H9 (cell line): Measurements from ENCODE around the gene RERG. TPM values are rescaled to one million over a fixed set of nuclear protein-coding genes. Genes with fewer than 3 reads are reported as not detected.

Experiments
- DNase-seq: peaks from one replicate; pipeline ENCODE4 v3.0.0-alpha.2; 2017
- H2AFZ ChIP-seq: one replicate; pipeline ENCODE4 v1.6.1; 2013; ENCODE audit warnings: mild to moderate bottlenecking, low read length, control low read depth, moderate library complexity
- H2AK5ac ChIP-seq: 2 replicates; pipeline ENCODE4 v1.6.1; 2013; ENCODE audit warnings: low read length, control low read depth, mixed read lengths; ENCODE audit not compliant: insufficient read length
- H2BK120ac ChIP-seq: one replicate; pipeline ENCODE4 v1.6.1; 2013; ENCODE audit warnings: low read depth, mild to moderate bottlenecking, low read length, control low read depth, inconsistent platforms; ENCODE audit not compliant: poor library complexity, severe bottlenecking
- H2BK12ac ChIP-seq: 2 replicates; pipeline ENCODE4 v1.6.1; 2013; ENCODE audit warnings: low read length, control low read depth, mixed read lengths, low read depth; ENCODE audit not compliant: insufficient read length
- H2BK15ac ChIP-seq: 2 replicates; pipeline ENCODE4 v1.6.1; 2013; ENCODE audit warnings: low read depth, low read length, control low read depth
- H2BK20ac ChIP-seq: one replicate; pipeline ENCODE4 v1.6.1; 2013; ENCODE audit warnings: low read depth, mild to moderate bottlenecking, low read length, control low read depth, inconsistent platforms; ENCODE audit not compliant: poor library complexity, severe bottlenecking
- H2BK5ac ChIP-seq: 2 replicates; pipeline ENCODE4 v1.6.1; 2013; ENCODE audit warnings: low read length, control low read depth, mixed read lengths; ENCODE audit not compliant: insufficient read length
- H3K14ac ChIP-seq: 2 replicates; pipeline ENCODE4 v1.6.1; 2013; ENCODE audit warnings: low read length, control low read depth; ENCODE audit not compliant: insufficient read depth
- H3K18ac ChIP-seq: 2 replicates; pipeline ENCODE4 v1.6.1; 2013; ENCODE audit warnings: low read depth, mild to moderate bottlenecking, mixed read lengths, low read length, control low read depth; ENCODE audit not compliant: insufficient read length
- H3K23ac ChIP-seq: 2 replicates; pipeline ENCODE4 v1.6.1; 2013; ENCODE audit warnings: low read length, control low read depth, mixed read lengths, low read depth; ENCODE audit not compliant: insufficient read length
- H3K23me2 ChIP-seq: 2 replicates; pipeline ENCODE4 v1.6.1; 2013; ENCODE audit warnings: low read depth, mild to moderate bottlenecking, mixed read lengths, low read length, control low read depth; ENCODE audit not compliant: insufficient read length, poor library complexity, severe bottlenecking
- H3K27ac ChIP-seq: 2 replicates; pipeline ENCODE4 v1.5.1; 2013; ENCODE audit warnings: low read length, control low read depth, mixed read lengths, low read depth; ENCODE audit not compliant: insufficient read length
- H3K27me3 ChIP-seq: 2 replicates; pipeline ENCODE4 v1.6.1; 2013; ENCODE audit warnings: low read length, control low read depth, inconsistent platforms; ENCODE audit not compliant: insufficient read depth
- H3K4ac ChIP-seq: 2 replicates; pipeline ENCODE4 v1.6.1; 2013; ENCODE audit warnings: low read depth, mild to moderate bottlenecking, control low read depth, inconsistent platforms, low read length, moderate library complexity
- H3K4me1 ChIP-seq: 2 replicates; pipeline ENCODE4 v1.6.1; 2013; ENCODE audit warnings: low read length, control low read depth, inconsistent platforms; ENCODE audit not compliant: insufficient read depth
- H3K4me2 ChIP-seq: 2 replicates; pipeline ENCODE4 v1.6.1; 2013; ENCODE audit warnings: low read length, control low read depth, mixed read lengths; ENCODE audit not compliant: insufficient read length, insufficient read depth
- H3K56ac ChIP-seq: 2 replicates; pipeline ENCODE4 v1.6.1; 2013; ENCODE audit warnings: low read depth, mild to moderate bottlenecking, mixed read lengths, low read length, control low read depth; ENCODE audit not compliant: insufficient read length
- H3K79me1 ChIP-seq: 2 replicates; pipeline ENCODE4 v1.6.1; 2013; ENCODE audit warnings: low read depth, mild to moderate bottlenecking, moderate library complexity, low read length, control low read depth, inconsistent platforms; ENCODE audit not compliant: insufficient read depth, poor library complexity, severe bottlenecking
- H3K79me2 ChIP-seq: 2 replicates; pipeline ENCODE4 v1.6.1; 2013; ENCODE audit warnings: low read length, control low read depth, inconsistent platforms; ENCODE audit not compliant: insufficient read depth
- H3K9ac ChIP-seq: 2 replicates; pipeline ENCODE4 v1.6.1; 2013; ENCODE audit warnings: low read length, control low read depth, mixed read lengths; ENCODE audit not compliant: insufficient read length; ENCODE audit errors: extremely low read depth
- H3K9me3 ChIP-seq: one replicate; pipeline ENCODE4 v1.6.1; 2013; ENCODE audit warnings: low read depth, low read length, inconsistent platforms; ENCODE audit not compliant: control insufficient read depth
- H3T11ph ChIP-seq: one replicate; pipeline ENCODE4 v1.6.1; 2013; ENCODE audit warnings: mild to moderate bottlenecking, low read length, control low read depth, inconsistent platforms
- H4K20me1 ChIP-seq: one replicate; pipeline ENCODE4 v1.6.1; 2013; ENCODE audit not compliant: control insufficient read depth, insufficient read length, insufficient read depth
- H4K5ac ChIP-seq: 2 replicates; pipeline ENCODE4 v1.6.1; 2013; ENCODE audit warnings: low read depth, mild to moderate bottlenecking, mixed read lengths, low read length, control low read depth; ENCODE audit not compliant: insufficient read length
- H4K8ac ChIP-seq: replicated peaks from 2 replicates; pipeline ENCODE4 v1.6.1; 2013; ENCODE audit warnings: low read length, control low read depth, mixed read lengths, low read depth; ENCODE audit not compliant: insufficient read length
- H4K91ac ChIP-seq: 2 replicates; pipeline ENCODE4 v1.6.1; 2013; ENCODE audit warnings: low read depth, mild to moderate bottlenecking, moderate library complexity, mixed read lengths, low read length, control low read depth; ENCODE audit not compliant: insufficient read length
- H3K27ac Mint-ChIP-seq, 3 experiments: 2 replicates in 2 of 3; 3 replicates in 1 of 3; pipeline ENCODE4 v1.8.0; 2020 to 2021; ENCODE audit warnings: mixed read lengths in 3 of 3, mild to moderate bottlenecking in 1 of 3, moderate library complexity in 1 of 3
- H3K27me3 Mint-ChIP-seq: 2 replicates; pipeline ENCODE4 v1.8.0; 2021; ENCODE audit warnings: low read depth, mild to moderate bottlenecking, moderate library complexity, mixed read lengths
- H3K36me3 Mint-ChIP-seq, 3 experiments: 2 replicates in 2 of 3; 3 replicates in 1 of 3; pipeline ENCODE4 v1.8.0; 2020 to 2021; ENCODE audit warnings: low read depth in 3 of 3, mixed read lengths in 3 of 3; ENCODE audit not compliant: insufficient read depth in 1 of 3
- H3K4me1 Mint-ChIP-seq, 2 experiments: 2 replicates each; pipeline ENCODE4 v1.8.0; 2020; ENCODE audit warnings: mixed read lengths in 2 of 2
- H3K4me3 Mint-ChIP-seq, 2 experiments: 2 replicates in 1 of 2; 3 replicates in 1 of 2; pipeline ENCODE4 v1.8.0; 2020 to 2021; ENCODE audit warnings: mild to moderate bottlenecking in 2 of 2, mixed read lengths in 2 of 2, moderate library complexity in 1 of 2
- H3K9me3 Mint-ChIP-seq, 2 experiments: 2 replicates in 1 of 2; 3 replicates in 1 of 2; pipeline ENCODE4 v1.8.0; 2020; ENCODE audit warnings: mild to moderate bottlenecking in 2 of 2, mixed read lengths in 2 of 2, moderate library complexity in 1 of 2
- WGBS: extraction: QIAGEN DNeasy Blood & Tissue Kit; methylation state at CpG from one replicate; pipeline ENCODE4 v1.1.7; 2013; ENCODE audit warnings: missing lambda C conversion rate, low lambda C conversion rate, mixed read lengths; ENCODE audit not compliant: insufficient read length; ENCODE audit errors: extremely low coverage; 5-methylcytosine and 5-hydroxymethylcytosine counted together
- total RNA-seq: library from RNA; stranded (reverse); gene quantifications from 2 replicates; pipeline ENCODE4 v1.2.1, GENCODE V29; 2021
- TF ChIP-seq, protein P1 (sequence below): fragments of 200-600 bp; sonication (generic); conservative IDR thresholded peaks from 3 replicates; pipeline ENCODE4 v1.8.0; 2021; ENCODE audit warnings: antibody characterized with exemption, mild to moderate bottlenecking

RERG gene
- total RNA-seq, 1 experiment from 2014 or later, result not detected

DNA sequence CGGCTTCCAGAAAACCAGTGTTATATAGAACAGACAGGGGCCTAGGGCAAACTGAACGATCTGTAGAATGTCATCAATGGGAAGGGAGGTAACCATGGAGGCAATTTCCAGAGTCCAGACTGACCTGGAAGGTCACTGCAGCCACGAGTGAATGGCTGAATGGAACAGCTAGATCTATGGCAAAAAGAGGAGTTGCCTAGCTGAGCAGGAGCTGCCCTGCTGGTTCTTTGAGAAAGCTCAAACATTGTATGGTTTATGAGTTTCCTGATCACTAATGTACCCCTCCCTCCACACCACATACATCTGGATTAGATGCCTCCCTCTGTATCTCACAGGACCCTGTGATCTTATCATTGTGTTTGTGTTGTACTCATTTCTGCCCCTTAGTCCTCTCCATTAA is 1.0 kb upstream of the RERG start:
- Mint-ChIP-seq H3K4me3 (no peak overlapping the region), H3K27me3 (peaks cover 36% of the 10 kb centered on the region), H3K36me3 (no peaks in the 10 kb centered on the region), H3K27ac (no peak overlapping the region), H3K9me3 (no peaks in the 10 kb centered on the region), H3K4me1 (peaks cover 6 to 10% of the 10 kb centered on the region in 2 experiments)
- Histone ChIP-seq H3K18ac (no peak overlapping the region), H4K5ac (no peak overlapping the region), H3K4ac (no peak overlapping the region), H3K79me2 (no peaks in the 10 kb centered on the region), H3K4me1 (peaks cover 4% of the 10 kb centered on the region; the same call in 1 of the 2 replicates), H4K20me1 (no peaks in the 10 kb centered on the region), H3K79me1 (no peaks in the 10 kb centered on the region), H2BK20ac (no peak overlapping the region), H2BK120ac (no peak overlapping the region), H2BK12ac (no peak overlapping the region), H3K14ac (no peak overlapping the region), H2BK15ac (no peak overlapping the region), H4K8ac (no peak overlapping the region), H3K23ac (no peak overlapping the region), H3K56ac (no peak overlapping the region), H3K4me2 (no peak overlapping the region), H3K9me3 (no peaks in the 10 kb centered on the region), H2BK5ac (no peak overlapping the region), H3K23me2 (peaks cover 5% of the 10 kb centered on the region), H4K91ac (no peak overlapping the region), H3K27me3 (peaks cover 4% of the 10 kb centered on the region; the same call in 1 of the 2 replicates), H3K9ac (no peak overlapping the region), H3T11ph (no peak overlapping the region), H2AK5ac (no peak overlapping the region), H3K27ac (no peak overlapping the region), H2AFZ (no peak overlapping the region)
- TF ChIP-seq, protein P1, sequence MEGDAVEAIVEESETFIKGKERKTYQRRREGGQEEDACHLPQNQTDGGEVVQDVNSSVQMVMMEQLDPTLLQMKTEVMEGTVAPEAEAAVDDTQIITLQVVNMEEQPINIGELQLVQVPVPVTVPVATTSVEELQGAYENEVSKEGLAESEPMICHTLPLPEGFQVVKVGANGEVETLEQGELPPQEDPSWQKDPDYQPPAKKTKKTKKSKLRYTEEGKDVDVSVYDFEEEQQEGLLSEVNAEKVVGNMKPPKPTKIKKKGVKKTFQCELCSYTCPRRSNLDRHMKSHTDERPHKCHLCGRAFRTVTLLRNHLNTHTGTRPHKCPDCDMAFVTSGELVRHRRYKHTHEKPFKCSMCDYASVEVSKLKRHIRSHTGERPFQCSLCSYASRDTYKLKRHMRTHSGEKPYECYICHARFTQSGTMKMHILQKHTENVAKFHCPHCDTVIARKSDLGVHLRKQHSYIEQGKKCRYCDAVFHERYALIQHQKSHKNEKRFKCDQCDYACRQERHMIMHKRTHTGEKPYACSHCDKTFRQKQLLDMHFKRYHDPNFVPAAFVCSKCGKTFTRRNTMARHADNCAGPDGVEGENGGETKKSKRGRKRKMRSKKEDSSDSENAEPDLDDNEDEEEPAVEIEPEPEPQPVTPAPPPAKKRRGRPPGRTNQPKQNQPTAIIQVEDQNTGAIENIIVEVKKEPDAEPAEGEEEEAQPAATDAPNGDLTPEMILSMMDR, result no peak
- DNase-seq, result no peak
- no CpG with 5 or more reads among the region's 3 CpGs for WGBS
